H1 (cell line): ENCODE results near the gene MS4A15. TPM values are rescaled to one million over a fixed set of nuclear protein-coding genes. Genes with fewer than 3 reads are reported as not detected.

Experiments used
- PHF8 ChIP-seq: fragments of 200-600 bp; sonication (generic); conservative IDR thresholded peaks from 2 replicates; pipeline ENCODE4 v1.7.1; 2012; ENCODE audit warnings: low read depth, mild to moderate bottlenecking, inconsistent platforms, low read length, moderate library complexity
- polyA plus RNA-seq, 7 experiments: library from polyadenylated mRNA; depleted of rRNA in 3 of 7; stranded (reverse) in 5 of 7; unstranded in 2 of 7; fragments of >200 nt in 5 of 7; fragments of 200-250 nt in 2 of 7; gene quantifications; 1 replicate in 5 of 7; 2 replicates in 1 of 7; 4 replicates in 1 of 7; pipeline versions ENCODE4 v1.2.1 to v1.2.3, GENCODE V29; 2011 to 2013; ENCODE audit warnings: missing spikeins in 2 of 7, mixed read lengths in 2 of 7
- total RNA-seq: library from RNA; stranded (reverse); fragmentation: NEBNext Ultra II Directional; extraction: Animal tissue kit (Norgen Biotek cat#: 25700); gene quantifications from 2 replicates; pipeline ENCODE4 v1.2.1, GENCODE V29; 2021
- TF ChIP-seq, protein P1 (sequence below): fragments of 300-600 bp; sonication (generic); IDR thresholded peaks from 2 replicates; pipeline ENCODE4 v1.7.1; 2012; ENCODE audit warnings: low read length, moderate library complexity, mild to moderate bottlenecking, inconsistent platforms; ENCODE audit not compliant: insufficient replicate concordance

Gene MS4A15
- total and polyA plus RNA-seq, 2 of the 8 experiments (the other 6 are each of a cell fraction or from before 2014, with no cell fraction given): 0.15 to 0.17 TPM

DNA sequence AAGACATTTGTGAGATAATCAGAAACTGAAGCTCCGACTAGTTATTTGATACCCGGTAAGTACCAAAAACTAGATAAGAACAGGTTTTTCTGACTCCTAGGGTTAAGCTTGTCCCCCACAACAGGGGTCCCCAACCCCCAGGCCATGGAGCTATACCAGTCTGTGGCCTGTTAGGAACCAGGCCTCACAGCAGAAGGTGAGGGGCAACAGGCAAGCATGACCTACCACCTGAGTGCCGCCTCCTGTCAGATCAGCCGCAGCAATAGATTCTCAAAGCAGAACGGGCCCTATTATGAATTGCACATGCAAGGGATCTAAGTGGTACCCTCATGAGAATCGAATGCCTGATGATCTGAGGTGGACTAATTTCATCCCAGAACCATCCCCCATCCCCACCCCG, 27.2 kb downstream of the MS4A15 start (continued):
- TF ChIP-seq, protein P1, sequence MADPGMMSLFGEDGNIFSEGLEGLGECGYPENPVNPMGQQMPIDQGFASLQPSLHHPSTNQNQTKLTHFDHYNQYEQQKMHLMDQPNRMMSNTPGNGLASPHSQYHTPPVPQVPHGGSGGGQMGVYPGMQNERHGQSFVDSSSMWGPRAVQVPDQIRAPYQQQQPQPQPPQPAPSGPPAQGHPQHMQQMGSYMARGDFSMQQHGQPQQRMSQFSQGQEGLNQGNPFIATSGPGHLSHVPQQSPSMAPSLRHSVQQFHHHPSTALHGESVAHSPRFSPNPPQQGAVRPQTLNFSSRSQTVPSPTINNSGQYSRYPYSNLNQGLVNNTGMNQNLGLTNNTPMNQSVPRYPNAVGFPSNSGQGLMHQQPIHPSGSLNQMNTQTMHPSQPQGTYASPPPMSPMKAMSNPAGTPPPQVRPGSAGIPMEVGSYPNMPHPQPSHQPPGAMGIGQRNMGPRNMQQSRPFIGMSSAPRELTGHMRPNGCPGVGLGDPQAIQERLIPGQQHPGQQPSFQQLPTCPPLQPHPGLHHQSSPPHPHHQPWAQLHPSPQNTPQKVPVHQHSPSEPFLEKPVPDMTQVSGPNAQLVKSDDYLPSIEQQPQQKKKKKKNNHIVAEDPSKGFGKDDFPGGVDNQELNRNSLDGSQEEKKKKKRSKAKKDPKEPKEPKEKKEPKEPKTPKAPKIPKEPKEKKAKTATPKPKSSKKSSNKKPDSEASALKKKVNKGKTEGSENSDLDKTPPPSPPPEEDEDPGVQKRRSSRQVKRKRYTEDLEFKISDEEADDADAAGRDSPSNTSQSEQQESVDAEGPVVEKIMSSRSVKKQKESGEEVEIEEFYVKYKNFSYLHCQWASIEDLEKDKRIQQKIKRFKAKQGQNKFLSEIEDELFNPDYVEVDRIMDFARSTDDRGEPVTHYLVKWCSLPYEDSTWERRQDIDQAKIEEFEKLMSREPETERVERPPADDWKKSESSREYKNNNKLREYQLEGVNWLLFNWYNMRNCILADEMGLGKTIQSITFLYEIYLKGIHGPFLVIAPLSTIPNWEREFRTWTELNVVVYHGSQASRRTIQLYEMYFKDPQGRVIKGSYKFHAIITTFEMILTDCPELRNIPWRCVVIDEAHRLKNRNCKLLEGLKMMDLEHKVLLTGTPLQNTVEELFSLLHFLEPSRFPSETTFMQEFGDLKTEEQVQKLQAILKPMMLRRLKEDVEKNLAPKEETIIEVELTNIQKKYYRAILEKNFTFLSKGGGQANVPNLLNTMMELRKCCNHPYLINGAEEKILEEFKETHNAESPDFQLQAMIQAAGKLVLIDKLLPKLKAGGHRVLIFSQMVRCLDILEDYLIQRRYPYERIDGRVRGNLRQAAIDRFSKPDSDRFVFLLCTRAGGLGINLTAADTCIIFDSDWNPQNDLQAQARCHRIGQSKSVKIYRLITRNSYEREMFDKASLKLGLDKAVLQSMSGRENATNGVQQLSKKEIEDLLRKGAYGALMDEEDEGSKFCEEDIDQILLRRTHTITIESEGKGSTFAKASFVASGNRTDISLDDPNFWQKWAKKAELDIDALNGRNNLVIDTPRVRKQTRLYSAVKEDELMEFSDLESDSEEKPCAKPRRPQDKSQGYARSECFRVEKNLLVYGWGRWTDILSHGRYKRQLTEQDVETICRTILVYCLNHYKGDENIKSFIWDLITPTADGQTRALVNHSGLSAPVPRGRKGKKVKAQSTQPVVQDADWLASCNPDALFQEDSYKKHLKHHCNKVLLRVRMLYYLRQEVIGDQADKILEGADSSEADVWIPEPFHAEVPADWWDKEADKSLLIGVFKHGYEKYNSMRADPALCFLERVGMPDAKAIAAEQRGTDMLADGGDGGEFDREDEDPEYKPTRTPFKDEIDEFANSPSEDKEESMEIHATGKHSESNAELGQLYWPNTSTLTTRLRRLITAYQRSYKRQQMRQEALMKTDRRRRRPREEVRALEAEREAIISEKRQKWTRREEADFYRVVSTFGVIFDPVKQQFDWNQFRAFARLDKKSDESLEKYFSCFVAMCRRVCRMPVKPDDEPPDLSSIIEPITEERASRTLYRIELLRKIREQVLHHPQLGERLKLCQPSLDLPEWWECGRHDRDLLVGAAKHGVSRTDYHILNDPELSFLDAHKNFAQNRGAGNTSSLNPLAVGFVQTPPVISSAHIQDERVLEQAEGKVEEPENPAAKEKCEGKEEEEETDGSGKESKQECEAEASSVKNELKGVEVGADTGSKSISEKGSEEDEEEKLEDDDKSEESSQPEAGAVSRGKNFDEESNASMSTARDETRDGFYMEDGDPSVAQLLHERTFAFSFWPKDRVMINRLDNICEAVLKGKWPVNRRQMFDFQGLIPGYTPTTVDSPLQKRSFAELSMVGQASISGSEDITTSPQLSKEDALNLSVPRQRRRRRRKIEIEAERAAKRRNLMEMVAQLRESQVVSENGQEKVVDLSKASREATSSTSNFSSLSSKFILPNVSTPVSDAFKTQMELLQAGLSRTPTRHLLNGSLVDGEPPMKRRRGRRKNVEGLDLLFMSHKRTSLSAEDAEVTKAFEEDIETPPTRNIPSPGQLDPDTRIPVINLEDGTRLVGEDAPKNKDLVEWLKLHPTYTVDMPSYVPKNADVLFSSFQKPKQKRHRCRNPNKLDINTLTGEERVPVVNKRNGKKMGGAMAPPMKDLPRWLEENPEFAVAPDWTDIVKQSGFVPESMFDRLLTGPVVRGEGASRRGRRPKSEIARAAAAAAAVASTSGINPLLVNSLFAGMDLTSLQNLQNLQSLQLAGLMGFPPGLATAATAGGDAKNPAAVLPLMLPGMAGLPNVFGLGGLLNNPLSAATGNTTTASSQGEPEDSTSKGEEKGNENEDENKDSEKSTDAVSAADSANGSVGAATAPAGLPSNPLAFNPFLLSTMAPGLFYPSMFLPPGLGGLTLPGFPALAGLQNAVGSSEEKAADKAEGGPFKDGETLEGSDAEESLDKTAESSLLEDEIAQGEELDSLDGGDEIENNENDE: no peak
- TF ChIP-seq PHF8: no peak
- TF ChIP-seq, all 59 proteins: peak for 0
